Fibroblast of skin of abdomen (primary cell): ENCODE data around the gene CDKAL1.
"Not testable (repeated sequence)": the region's sequence is repeated elsewhere in the genome, so short reads cannot be mapped to it uniquely, and the experiment has no call there.

Experiments used
- DNase-seq: peaks from one replicate; pipeline ENCODE4 v3.0.0-alpha.2; 2013

CDKAL1 gene

DNA sequence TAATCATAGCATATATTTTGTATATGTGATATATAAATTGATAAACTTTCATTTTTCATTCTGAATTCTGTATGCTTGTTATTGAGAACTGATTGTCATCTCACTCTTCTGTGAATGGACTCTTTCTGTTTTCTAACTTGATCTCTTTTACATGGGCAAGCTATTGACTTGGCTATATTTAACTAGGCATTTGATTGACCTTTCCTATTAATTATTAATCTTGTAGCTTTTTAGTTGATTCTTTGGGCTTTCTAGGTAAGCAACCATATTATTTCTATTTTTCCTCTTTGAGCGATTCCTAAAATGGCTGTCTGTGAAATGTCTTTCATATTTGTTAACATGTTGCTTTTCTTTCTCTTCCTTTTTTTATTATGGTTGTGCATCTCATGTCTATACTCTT lies 347.1 kb downstream of the CDKAL1 start:
- DNase-seq: no peak

DNA sequence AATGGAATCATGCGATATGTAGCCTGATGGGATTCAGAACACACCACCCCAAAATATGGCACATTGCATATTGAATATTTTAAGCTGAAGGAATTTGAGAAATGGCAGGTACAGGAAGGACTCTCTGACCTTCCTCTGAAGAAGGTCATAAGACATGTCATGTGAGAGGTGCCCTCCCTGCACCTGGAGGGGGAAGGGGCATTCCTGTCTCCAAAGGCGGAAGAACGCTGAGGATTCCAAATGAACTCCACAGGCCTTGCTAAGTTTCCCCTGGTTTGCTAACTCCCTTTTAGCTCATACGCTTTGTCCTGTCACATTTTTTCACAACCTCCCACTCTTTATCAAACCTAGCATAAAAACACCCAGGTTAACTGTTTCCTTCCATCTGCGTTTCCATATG lies 347.8 kb downstream of the CDKAL1 start:
- no peak for DNase-seq

DNA sequence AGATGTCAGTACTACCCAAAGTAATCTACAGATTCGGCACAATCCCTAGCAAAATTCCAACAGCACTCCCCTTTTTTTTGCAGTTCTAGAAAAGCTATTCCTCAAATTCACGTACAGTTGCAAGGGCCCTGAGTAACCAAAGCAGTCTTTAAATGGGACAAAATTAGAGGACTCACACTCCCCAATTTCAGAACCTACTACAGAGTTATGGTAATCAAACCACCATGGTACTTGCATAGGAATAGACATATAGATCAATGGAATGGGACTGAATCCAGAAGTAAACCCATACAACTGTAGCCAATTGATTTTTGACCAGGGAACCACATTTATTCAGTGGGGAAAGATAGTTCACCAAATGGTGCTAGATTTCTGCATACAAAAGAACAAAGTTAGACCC lies 350.8 kb downstream of the CDKAL1 start:
- DNase-seq: no peak

DNA sequence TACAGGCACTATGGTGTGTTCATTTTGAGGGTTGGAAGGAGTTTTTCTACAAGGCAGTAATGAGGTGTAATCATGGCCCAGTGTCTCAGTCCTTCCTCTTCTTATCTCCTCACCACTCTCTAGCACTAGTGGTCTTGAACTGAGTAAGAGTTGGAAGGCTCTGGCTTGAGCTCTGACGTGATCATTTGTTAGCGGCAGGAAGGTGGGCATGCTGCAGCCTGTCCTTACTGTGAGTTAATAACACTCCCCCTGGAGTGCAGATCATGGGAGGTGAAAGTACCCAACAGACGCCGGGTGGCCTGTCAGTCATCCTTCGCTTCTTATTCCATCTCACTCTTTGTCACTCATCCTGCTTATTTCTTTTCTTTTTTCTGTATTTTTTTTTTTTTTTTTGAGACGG lies 356.9 kb downstream of the CDKAL1 start:
- DNase-seq: no peak

DNA sequence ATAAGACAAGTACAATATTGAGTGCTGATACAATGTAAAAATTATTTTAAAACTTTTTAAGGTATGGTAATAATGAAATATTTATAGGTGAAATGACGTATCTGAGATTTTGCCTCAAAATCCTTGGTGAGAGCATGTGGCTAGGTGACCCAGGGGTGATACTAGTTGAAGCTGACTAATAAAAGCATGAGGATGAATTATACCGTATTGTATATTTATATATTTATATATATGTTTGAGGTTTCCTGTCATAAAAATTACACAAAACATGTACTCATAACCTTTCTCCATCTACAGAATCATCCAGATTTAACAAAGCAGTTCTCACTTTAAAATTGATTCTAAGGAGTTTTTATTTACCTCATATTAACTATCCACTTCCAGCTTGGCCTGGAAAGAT lies 358.1 kb downstream of the CDKAL1 start:
- no peak for DNase-seq

DNA sequence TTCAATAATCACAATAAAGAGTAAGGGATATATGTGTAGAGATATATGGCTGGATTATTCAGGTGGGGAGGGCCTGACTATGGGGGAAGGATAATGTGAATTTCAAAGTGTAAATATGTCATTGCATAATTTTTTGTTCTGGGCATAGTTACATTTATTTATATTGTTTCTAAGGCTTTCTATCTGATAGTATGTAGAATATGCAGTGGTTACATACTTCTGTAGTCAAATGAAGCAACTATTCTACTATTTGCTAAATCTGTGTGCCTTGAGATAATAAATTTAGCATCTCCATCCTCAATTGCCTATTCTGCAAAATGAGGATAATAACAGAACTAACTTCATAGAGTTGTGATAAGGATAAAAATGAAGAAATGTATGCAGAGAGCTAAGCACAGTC lies 359.2 kb downstream of the CDKAL1 start:
- no peak for DNase-seq

DNA sequence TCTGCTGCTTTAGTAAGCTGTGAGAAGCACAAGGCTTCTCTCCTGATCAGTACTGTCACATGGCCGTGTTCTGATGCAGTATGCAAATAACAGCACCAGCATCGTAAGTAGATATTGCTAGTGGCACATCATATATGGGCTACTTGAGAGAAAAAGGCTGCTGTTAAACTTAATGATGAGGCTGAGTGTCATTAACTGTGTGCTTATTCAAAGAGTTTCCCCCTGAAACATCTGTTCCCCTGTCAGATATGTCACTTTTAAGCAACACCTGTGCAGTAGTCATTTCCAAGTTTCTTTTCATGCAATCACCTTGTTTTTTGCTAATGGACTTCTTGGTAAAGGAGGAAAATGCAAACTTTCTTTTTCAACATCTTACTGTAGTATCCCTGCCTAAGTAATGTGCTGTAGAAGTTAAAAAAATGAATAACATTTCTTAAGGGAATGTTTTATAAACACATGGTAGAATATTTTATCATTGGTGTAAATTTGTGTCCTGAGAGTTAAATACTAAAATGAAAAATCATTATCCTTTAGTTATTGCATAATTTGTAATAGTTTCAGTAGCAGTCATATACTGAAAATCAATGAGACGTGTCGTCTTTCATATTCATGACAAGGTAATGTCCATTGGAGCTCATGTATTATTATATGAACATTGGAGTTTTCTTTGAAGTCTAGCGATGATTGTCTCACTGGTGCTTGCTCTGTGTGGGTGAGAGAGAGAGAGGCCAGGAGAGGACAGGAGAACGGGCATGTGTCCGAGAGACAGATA lies 366.3 kb downstream of the CDKAL1 start:
- DNase-seq: no peak

DNA sequence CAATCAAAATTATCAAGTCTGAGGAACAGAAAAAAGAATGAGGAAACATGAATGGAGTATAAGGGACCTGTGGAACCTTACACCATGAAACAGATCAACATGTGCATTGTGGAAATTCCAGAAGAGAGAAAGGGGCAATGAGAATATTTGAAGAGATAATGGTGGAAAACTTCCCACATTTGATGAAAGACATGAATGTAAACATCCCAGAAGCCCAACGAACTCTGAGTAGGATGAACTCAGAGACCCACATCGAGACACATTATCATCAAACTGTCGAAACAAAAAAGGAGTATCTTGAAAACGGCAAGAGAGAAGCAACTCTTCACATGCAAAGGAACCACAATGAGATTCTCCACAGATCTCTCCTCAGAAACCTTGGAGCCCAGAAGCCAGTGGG lies 371.1 kb downstream of the CDKAL1 start:
- no peak for DNase-seq

DNA sequence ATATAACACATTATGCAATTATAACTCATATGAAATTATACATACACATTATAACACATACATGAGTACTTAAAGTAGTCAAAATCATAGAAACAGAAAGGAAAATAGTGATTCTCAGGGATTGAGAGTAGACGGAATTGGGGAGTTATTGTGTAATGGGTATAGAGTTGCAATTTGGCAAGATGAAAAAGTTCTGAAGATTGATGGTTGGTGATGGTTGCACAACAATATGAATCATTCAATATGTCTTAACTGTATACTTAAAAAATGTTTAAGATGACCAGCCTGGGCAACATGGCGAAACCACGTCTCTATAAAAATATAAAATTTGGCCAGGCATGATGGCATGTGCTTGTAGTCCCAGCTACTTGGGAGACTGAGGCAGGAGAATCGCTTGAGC lies 372.7 kb downstream of the CDKAL1 start:
- DNase-seq: peak; percentile 75

DNA sequence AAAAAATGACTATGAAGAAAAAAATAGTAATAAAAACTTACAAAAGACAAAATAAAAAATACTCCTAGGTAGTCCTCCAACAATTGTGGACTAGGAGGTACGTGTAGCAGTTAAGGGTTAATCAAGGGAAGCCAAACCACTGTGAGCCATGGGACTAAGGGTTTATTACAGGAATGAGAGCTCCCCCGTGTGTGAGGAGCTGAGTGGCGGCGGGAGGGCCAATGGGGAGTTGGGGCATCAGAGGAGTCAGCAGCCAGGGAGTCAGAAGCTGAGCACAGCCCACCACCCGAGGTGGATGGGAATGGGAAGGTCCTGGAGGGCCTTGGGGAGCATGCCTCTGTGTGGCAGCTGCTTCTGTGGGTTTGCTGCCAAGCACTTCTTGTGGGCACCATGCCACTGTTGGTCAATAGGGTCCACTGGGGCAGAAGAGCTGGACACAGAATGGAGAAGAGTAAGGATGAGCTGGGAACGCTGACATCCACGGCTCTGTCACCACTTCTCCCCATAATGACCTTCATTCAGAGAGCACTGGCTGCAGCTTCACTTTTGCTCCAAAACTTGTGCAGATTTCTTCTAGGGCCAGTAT lies 373.3 kb downstream of the CDKAL1 start:
- DNase-seq: no peak

DNA sequence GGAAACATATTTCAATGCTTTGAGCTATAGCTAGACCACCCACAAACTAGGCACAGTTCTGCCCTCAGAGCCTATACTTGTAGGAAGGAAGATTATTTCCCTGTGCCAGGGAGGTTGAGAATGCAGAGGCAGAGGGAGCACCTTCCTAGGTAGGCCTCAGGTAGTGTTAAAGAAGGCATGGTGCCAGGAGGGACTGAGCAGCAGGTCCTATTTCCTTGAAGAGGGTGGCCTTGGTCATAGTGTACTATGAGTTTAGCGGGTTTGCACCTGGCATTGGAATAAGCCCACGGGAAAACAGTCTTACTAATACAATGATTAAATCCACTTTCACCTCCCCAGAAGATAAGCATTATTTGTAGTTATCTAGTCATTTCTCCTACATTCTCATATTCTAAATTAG lies 375.4 kb downstream of the CDKAL1 start:
- no peak for DNase-seq

DNA sequence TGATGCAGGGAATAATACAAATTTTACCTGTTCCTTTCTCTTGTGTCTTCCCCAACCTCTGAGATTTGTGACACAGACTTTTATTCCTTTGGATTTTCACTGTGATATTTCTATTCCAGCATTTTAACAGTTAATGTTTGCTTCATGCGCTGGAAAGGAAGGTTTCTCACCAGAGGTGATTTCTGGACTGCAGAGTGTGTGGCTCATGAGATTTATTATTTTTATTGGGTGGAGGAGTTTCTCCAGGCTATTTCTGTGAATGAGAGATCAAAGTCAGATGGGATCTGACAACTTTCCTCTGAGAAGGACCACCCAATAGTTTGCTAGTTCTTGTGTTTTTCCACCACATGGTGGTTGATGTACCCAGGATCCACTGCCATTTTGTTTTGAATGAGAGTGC lies 377.5 kb downstream of the CDKAL1 start:
- no peak for DNase-seq

DNA sequence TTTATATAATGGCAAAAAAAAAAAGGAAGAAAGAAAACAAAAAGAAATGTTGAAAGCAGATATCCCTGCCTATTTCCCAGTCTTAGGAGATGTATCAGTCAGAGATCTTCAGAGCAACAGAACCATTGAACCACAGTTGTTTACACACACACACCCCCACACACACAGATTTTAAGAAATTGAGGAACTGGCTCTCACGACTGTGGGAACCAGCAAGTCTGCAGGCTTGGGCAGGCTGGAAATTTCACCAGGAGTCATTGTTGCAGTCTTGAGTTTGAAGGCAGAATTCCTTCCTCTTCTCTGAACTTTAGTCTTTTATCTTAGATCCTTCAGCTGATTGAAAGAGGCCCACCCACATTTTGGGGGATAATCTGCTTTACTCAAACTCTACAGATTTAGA lies 380.9 kb downstream of the CDKAL1 start:
- no peak for DNase-seq

DNA sequence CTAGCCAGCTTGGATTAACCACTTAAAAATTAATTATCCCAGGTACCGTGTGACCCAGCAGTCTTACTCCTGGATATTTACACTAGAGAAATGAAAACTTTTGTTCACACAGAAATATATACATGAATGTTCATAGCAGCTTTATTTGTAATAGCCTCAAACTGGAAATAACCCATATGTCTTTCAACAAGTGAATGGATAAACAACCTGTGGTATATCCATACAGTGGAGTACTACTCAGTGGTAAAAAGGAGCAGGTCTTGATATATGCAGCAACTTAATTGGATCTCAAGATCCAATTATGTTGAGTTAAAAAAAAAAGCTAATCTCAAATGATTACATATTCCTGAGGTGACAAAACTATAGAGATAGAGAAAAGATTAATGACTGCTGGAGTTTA lies 381.4 kb downstream of the CDKAL1 start:
- no peak for DNase-seq

DNA sequence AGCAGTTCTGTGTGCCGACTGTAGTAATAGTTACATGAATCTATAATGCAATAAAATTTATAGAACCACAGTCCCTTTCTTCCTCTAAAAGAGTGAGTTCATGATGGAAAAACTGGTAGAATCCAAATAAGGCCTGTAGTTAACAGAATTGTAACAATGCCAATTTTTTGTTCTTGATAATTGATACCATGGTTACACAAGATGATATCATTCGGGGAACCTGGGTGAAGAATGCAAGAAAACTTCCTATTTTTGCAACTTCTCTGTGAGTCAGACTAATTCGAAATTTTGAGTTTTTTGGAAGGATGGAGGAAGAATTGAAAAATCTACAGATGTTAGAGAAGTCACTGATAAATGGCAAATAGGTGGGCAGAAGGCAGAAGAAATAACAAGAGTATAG lies 381.8 kb downstream of the CDKAL1 start:
- DNase-seq: peak; percentile 21

DNA sequence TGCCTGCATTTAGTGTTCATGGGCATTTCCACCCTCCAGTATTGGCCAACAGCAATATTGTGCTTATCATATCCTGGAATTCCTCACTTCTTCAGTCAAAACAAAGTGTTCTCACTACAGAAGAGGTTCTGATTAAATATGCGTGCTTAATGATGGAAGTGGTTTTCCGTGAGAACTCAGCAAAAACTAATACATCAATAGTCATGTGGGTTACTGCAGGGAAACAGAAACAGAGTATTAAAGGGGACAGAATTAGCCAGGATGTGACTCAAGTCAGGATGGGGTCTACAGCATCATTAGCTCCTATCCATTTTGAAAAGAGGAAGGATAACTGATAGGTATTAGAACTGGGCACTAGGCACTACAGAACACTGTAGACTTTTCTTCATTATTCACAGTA lies 384.6 kb downstream of the CDKAL1 start:
- no peak for DNase-seq

DNA sequence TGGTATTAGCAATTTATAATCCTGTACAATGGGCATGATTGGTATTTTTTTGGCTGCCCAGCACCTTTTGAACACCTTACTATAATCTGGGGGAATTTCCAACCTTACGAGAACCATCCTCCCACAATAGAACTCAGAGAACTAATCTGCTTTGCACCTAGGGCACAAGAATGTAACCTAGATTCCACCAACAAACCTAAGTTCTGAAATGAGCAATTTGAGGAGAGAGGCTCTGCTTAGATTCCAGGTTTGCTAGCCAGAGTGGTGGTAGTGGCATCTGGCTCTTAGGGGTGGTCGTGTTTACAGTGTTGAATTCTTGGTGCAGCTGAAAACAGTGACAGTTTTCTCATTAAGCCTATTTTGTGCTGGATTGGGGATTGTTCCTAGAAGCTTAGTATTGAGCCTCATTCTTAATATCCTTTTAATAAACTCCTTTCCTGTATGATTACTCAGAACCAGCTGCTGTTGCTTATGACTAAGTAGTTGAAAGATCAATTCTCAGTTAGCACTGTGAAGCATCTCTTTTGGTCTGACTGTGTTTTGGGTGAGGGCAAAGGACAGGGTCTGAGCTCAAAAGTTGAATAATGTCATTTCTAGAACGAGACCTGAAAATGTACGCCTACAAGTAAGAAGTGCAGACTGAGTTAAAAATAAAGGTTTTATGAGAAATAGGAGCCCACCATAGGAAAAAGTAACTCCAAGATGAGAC lies 385.6 kb downstream of the CDKAL1 start:
- peak; percentile 16 for DNase-seq

DNA sequence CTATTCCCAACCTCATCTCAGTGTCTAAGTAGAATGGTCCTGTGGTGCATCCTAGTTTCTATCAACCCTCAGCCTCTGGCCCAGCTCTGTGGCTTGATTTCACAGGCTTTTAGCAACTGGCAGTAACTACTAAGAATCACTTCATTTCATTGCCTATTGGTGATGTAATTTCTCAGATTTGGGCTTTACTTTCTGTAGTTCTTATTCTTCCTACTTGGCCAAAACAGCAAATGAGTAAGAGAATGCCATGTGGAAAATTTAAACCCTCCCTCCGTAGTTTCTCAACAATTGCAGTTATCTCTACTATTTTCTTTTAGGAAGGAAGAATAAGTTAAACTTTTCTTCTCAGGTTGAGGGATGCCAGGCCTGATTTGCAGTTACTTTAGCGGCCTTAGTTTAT lies 387.3 kb downstream of the CDKAL1 start:
- DNase-seq: peak; percentile 15

DNA sequence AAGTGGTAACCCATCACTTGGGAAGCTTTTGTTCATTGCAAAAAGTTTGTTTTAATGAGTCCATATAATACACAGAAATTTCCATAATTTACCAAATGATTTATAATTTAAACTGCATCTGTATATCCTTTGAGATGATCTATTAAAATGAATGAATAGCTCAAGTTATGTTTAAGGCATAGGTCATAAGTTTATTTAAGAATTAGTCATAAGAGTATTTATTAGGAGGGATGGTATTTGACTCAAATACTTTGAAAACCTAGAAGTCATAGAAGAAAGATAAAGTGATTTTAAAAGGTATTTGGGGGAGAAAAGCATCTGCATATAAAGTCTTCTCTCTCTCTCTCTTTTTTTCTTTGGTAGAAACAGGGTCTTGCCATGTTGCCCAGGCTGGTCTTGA lies 388.5 kb downstream of the CDKAL1 start:
- no peak for DNase-seq

DNA sequence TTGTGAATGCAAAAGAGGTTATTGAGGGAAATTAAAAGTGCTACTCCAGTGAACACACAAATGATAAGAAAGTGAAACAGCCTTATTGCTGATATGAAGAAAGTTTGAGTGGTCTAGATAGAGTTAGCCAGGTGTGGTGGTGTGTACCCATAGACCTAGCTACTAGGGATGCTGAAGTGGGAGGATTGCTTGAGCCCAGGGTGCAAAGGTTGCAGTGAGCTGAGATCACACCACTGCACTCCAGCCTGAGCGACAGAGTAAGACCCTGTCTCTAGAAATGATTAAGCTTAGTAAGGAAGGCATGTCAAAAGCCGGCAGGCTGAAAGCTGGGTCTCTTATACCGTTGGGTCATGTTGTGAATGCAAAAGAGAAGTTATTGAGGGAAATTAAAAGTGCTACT lies 389.8 kb downstream of the CDKAL1 start:
- DNase-seq: not testable (repeated sequence)

DNA sequence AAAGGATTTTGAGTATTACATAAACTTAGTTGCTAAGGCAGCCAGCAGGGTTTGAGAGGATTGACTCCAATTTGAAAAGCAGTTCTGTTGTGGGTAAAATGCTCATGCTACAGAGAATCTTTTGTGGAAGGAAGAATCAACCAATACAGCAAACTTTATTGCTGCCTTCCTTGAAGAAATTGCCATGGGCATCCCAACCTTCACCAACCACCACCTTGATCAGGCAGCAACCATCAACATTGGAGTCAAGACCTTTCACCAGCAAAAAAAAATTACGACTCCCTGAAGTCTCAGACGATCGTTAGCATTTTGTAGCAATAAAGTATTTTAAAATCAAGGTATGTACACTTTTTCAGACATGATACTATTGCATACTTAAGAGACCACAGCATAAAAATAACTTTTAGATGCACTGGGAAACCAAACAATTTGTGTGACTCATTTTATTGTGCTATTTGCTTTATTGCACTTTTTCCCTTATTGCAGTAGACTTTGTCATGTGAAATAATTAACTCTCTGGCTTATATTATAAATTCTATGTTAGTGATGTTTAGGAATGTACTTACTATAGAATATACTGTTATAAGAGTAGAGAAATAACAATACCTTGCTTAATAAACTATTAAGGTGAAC lies 390.8 kb downstream of the CDKAL1 start:
- peak; percentile 12 for DNase-seq

DNA sequence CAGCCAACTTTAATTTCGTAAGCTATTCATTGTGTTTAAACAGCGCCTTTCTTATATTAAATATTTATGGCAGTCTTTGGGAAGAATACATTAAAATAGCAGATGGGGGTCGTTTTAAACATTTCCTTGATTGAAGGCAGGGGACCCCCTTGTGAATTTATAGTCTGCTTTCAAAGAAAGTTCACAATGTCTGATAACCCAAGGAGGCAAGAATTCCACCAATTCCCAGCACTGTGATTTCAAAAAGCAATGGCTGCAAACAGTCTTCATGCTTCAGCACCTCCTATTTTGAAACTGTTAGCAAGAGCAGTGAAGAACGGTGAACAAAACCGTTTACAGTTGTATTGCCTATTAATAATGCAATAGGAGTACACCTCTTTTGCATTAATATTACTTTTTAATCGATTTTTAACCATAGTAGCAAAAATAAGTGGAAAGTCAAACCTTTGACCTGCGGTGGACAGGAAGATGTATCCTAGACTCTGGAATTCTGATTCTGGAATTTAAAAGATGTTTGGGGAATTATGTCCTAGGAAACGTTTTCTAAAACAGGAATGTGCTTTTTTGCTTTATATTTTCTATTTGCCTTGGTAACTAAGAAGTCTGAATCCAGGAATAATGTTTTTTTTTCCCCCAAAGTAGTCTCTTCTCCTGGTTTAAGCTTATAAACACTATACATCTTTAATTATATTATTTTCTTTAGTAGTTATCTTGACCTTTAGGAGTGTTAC lies 393.0 kb downstream of the CDKAL1 start:
- DNase-seq: no peak

DNA sequence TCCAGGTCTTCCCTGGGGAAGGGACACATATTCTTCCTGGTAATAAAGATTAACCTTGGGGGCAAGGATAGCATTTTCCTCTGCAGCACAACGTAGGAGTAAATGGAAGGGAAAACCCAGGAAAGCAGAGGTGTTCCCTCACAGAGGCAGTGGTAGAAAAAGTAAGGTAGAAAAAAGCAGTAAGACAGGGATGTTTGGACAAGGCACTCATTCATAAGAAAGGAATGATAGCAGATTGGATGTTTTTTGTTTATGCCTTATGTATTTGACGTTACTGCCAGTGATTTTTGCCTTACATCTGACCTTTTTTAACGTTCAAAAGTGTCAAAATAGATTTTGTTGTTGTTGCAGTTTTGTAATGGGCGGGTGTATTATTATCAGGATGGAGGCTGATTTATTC lies 395.0 kb downstream of the CDKAL1 start:
- no peak for DNase-seq
